WERI-Rb-1 (cell line): Measurements from ENCODE around the gene SRM.
"Not testable (repeated sequence)": the region's sequence is repeated elsewhere in the genome, so short reads cannot be mapped to it uniquely, and the experiment has no call there.

Source experiments
- DNase-seq: peaks from one replicate; pipeline ENCODE4 v3.0.0-alpha.2; 2020
- H3K27ac ChIP-seq: fragments of 250-450 bp; sonication (Bioruptor Pico); 2 replicates; pipeline ENCODE4 v1.5.1; 2020; ENCODE audit warnings: mild to moderate bottlenecking, moderate library complexity
- H3K27me3 ChIP-seq: fragments of 250-450 bp; sonication (Bioruptor Pico); 2 replicates; pipeline ENCODE4 v1.5.1; 2021; ENCODE audit warnings: mild to moderate bottlenecking, low read depth, moderate library complexity; ENCODE audit not compliant: insufficient read depth, severe bottlenecking
- H3K36me3 ChIP-seq: fragments of 250-450 bp; sonication (Bioruptor Pico); 2 replicates; pipeline ENCODE4 v1.5.1; 2020; ENCODE audit warnings: mild to moderate bottlenecking, moderate library complexity
- H3K4me3 ChIP-seq: 2 replicates; pipeline ENCODE4 v1.5.1; 2011; ENCODE audit warnings: low read depth, mild to moderate bottlenecking, control low read depth, low read length
- H3K9me3 ChIP-seq: fragments of 250-450 bp; sonication (Bioruptor Pico); 2 replicates; pipeline ENCODE4 v1.5.1; 2021; ENCODE audit warnings: mild to moderate bottlenecking, moderate library complexity; ENCODE audit not compliant: severe bottlenecking
- CTCF ChIP-seq: IDR thresholded peaks from 2 replicates; pipeline ENCODE4 v1.5.1; 2011; ENCODE audit warnings: low read depth, mild to moderate bottlenecking, control low read depth, inconsistent platforms, low read length

SRM gene

GRCh38 chr1:11025618-11026017 is 34.2 kb downstream of the SRM start:
- H3K9me3 ChIP-seq, result no peaks in the 10 kb centered on the region
- no peak overlapping the region for H3K27ac ChIP-seq
- no peak overlapping the region for H3K4me3 ChIP-seq
- DNase-seq, result no peak
- no peak for TF ChIP-seq CTCF
- no peaks in the 10 kb centered on the region for H3K27me3 ChIP-seq
- H3K36me3 ChIP-seq, result peaks cover 52% of the 10 kb centered on the region

GRCh38 chr1:11024874-11025203 is 35.0 kb downstream of the SRM start:
- no peak overlapping the region for H3K4me3 ChIP-seq
- no peaks in the 10 kb centered on the region for H3K9me3 ChIP-seq
- TF ChIP-seq CTCF, result no peak
- peaks cover 60% of the 10 kb centered on the region for H3K36me3 ChIP-seq
- H3K27ac ChIP-seq, result no peak overlapping the region
- DNase-seq, result no peak
- H3K27me3 ChIP-seq, result no peaks in the 10 kb centered on the region

- Histone ChIP-seq H3K27me3 (no peaks in the 10 kb centered on the region), H3K27ac (no peak overlapping the region), H3K9me3 (no peaks in the 10 kb centered on the region), H3K36me3 (peaks cover 65% of the 10 kb centered on the region), H3K4me3 (no peak overlapping the region)
- DNase-seq, result no peak
- no peak for TF ChIP-seq CTCF
Measured at GRCh38 chr1:11024154-11024873, 35.5 kb downstream of the SRM start.

- Histone ChIP-seq H3K4me3 (no peak overlapping the region), H3K36me3 (peaks cover 76% of the 10 kb centered on the region), H3K27ac (no peak overlapping the region), H3K9me3 (no peaks in the 10 kb centered on the region), H3K27me3 (no peaks in the 10 kb centered on the region)
- no peak for TF ChIP-seq CTCF
- DNase-seq, result no peak
Measured at GRCh38 chr1:11023201-11023600, 36.6 kb downstream of the SRM start.

- H3K9me3 ChIP-seq, result no peaks in the 10 kb centered on the region
- no peak overlapping the region for H3K27ac ChIP-seq
- H3K27me3 ChIP-seq, result no peaks in the 10 kb centered on the region
- H3K4me3 ChIP-seq, result no peak overlapping the region
- no peak for DNase-seq
- H3K36me3 ChIP-seq, result peaks cover 96% of the 10 kb centered on the region
- no peak for TF ChIP-seq CTCF
Measured at GRCh38 chr1:11019971-11020370, 39.8 kb downstream of the SRM start.

- H3K9me3 ChIP-seq, result not testable (repeated sequence)
- peaks cover 96% of the 10 kb centered on the region for H3K36me3 ChIP-seq
Measured at GRCh38 chr1:11019358-11019757, 40.5 kb downstream of the SRM start.

More at GRCh38 chr1:11019358-11019757, 40.5 kb downstream of the SRM start:
- not testable (repeated sequence) for DNase-seq, H3K4me3 ChIP-seq, H3K27me3 ChIP-seq, H3K27ac ChIP-seq
